SK-N-SH (cell line): ENCODE results near the gene UGP2. TPM values are rescaled to one million over a fixed set of nuclear protein-coding genes. Genes with fewer than 3 reads are reported as not detected.
A peak's percentile ranks its signal among the peaks of the same experiment; 100 is the strongest.

Experiments
- CTCF ChIA-PET: fragments of 300-600, 350-600 bp; formaldehyde crosslinking; extraction: SDS; loops from one replicate; lab custom pipeline; 2021; lab: Yijun Ruan, JAX
- POLR2A ChIA-PET: fragments of 350-600 bp; sonication (Branson Sonifier 250); formaldehyde crosslinking; extraction: SDS; loops from one replicate; lab custom pipeline; 2020; ENCODE audit warnings: antibody characterized with exemption, inconsistent platforms; lab: Yijun Ruan, JAX
- DNase-seq: peaks from one replicate; pipeline ENCODE4 v3.0.0; 2012
- H2AFZ ChIP-seq: fragments of 200-600 bp; sonication (generic); 2 replicates; pipeline ENCODE4 v1.8.1; 2016; ENCODE audit warnings: antibody characterized with exemption, mild to moderate bottlenecking, low read depth
- H3F3A ChIP-seq: fragments of 200-600 bp; sonication (generic); replicated peaks from 2 replicates; pipeline ENCODE3; 2016; ENCODE audit warnings: antibody characterized with exemption, mild to moderate bottlenecking; ENCODE audit not compliant: insufficient read depth
- H3K27ac ChIP-seq, 2 experiments: fragments of 200-500 bp in 1 of 2; fragments of 200-600 bp in 1 of 2; sonication (Bioruptor generic) in 1 of 2; sonication (generic), shearing (Covaris generic) in 1 of 2; 2 replicates each; pipeline versions ENCODE4 v1.5.1 to v1.6.1; 2014 to 2016; ENCODE audit warnings: low read depth in 2 of 2, inconsistent platforms in 1 of 2, low read length in 1 of 2, mild to moderate bottlenecking in 1 of 2, mixed read lengths in 1 of 2
- H3K27me3 ChIP-seq: fragments of 200-600 bp; sonication (generic), shearing (Covaris generic); 2 replicates; pipeline ENCODE4 v1.6.1; 2016; ENCODE audit warnings: mixed run types; ENCODE audit not compliant: insufficient read depth
- H3K36me3 ChIP-seq, 2 experiments: fragments of 200-500 bp in 1 of 2; fragments of 200-600 bp in 1 of 2; sonication (Bioruptor generic) in 1 of 2; sonication (generic) in 1 of 2; replicated peaks in 1 of 2; 2 replicates each; pipeline versions ENCODE3 to v1.5.1; 2014 to 2016; ENCODE audit warnings: low read length in 1 of 2, mild to moderate bottlenecking in 1 of 2; ENCODE audit not compliant: insufficient read depth in 2 of 2, control insufficient read depth in 1 of 2
- H3K4me1 ChIP-seq, 2 experiments: fragments of 200-500 bp in 1 of 2; fragments of 200-600 bp in 1 of 2; sonication (Bioruptor generic) in 1 of 2; sonication (generic), shearing (Covaris generic) in 1 of 2; 2 replicates each; pipeline versions ENCODE4 v1.5.1 to v1.6.1; 2014 to 2016; ENCODE audit warnings: low read depth in 1 of 2, low read length in 1 of 2, mixed run types in 1 of 2; ENCODE audit not compliant: insufficient read depth in 2 of 2, control insufficient read depth in 1 of 2
- H3K4me2 ChIP-seq: fragments of 200-600 bp; sonication (generic), shearing (Covaris generic); 2 replicates; pipeline ENCODE4 v1.6.1; 2017; ENCODE audit warnings: mixed run types
- H3K4me3 ChIP-seq, 2 experiments: fragments of 200-500 bp in 1 of 2; fragments of 200-600 bp in 1 of 2; sonication (Bioruptor generic) in 1 of 2; sonication (generic), shearing (Covaris generic) in 1 of 2; 2 replicates each; pipeline versions ENCODE4 v1.5.1 to v1.8.1; 2014 to 2016; ENCODE audit warnings: low read depth in 2 of 2, inconsistent platforms in 1 of 2, low read length in 1 of 2, mild to moderate bottlenecking in 1 of 2, mixed read lengths in 1 of 2, moderate library complexity in 1 of 2
- H3K79me2 ChIP-seq: fragments of 200-600 bp; sonication (generic); 2 replicates; pipeline ENCODE4 v1.8.1; 2017; ENCODE audit warnings: mild to moderate bottlenecking; ENCODE audit not compliant: insufficient read depth
- H3K9ac ChIP-seq: fragments of 200-600 bp; sonication (generic); 2 replicates; pipeline ENCODE4 v1.6.1; 2017; ENCODE audit warnings: mixed run types
- H3K9me2 ChIP-seq: fragments of 200-600 bp; sonication (generic); 2 replicates; pipeline ENCODE4 v1.6.1; 2017; ENCODE audit warnings: mixed run types
- H3K9me3 ChIP-seq: fragments of 200-600 bp; sonication (generic); 2 replicates; pipeline ENCODE4 v1.6.1; 2017; ENCODE audit warnings: mixed run types, mild to moderate bottlenecking, moderate library complexity
- H4K20me1 ChIP-seq: fragments of 200-600 bp; sonication (generic); 2 replicates; pipeline ENCODE4 v1.6.1; 2017; ENCODE audit warnings: mild to moderate bottlenecking, mixed run types; ENCODE audit not compliant: insufficient read depth
- CTCF ChIP-seq: fragments of 200-600 bp; sonication (generic); IDR thresholded peaks from 2 replicates; pipeline ENCODE4 v1.6.1; 2017; ENCODE audit warnings: antibody characterized with exemption, mild to moderate bottlenecking, moderate library complexity
- ELF1 ChIP-seq: IDR thresholded peaks from 2 replicates; pipeline ENCODE4 v1.4.0; 2012
- FOSL2 ChIP-seq: IDR thresholded peaks from 2 replicates; pipeline ENCODE4 v1.4.0; 2012; ENCODE audit warnings: low read depth, mild to moderate bottlenecking, moderate library complexity, borderline replicate concordance
- FOXM1 ChIP-seq: IDR thresholded peaks from 2 replicates; pipeline ENCODE4 v1.4.0; 2012; ENCODE audit warnings: low read depth, mild to moderate bottlenecking
- IRF3 ChIP-seq: fragments of 150-350 bp; IDR thresholded peaks from 2 replicates; pipeline ENCODE4 v1.6.1; 2016; ENCODE audit warnings: mild to moderate bottlenecking, low read depth, low read length
- MAX ChIP-seq: IDR thresholded peaks from 2 replicates; pipeline ENCODE4 v1.4.0; 2012; ENCODE audit warnings: low read depth
- MEF2A ChIP-seq: IDR thresholded peaks from 2 replicates; pipeline ENCODE4 v1.4.0; 2012; ENCODE audit warnings: low read depth, borderline replicate concordance
- PBX3 ChIP-seq: IDR thresholded peaks from 2 replicates; pipeline ENCODE4; 2012
- RCOR1 ChIP-seq: fragments of 150-350 bp; IDR thresholded peaks from 2 replicates; pipeline ENCODE4 v1.6.1; 2017; ENCODE audit warnings: antibody characterized with exemption, low read length
- RFX5 ChIP-seq: IDR thresholded peaks from 2 replicates; pipeline ENCODE4 v1.6.1; 2012; ENCODE audit warnings: mild to moderate bottlenecking, improper control_type of control experiment, low read length
- RXRA ChIP-seq: IDR thresholded peaks from 2 replicates; pipeline ENCODE4 v1.4.0; 2012; ENCODE audit warnings: low read depth, mild to moderate bottlenecking, borderline replicate concordance
- SIN3A ChIP-seq: IDR thresholded peaks from 2 replicates; pipeline ENCODE4 v1.6.1; 2012; ENCODE audit warnings: low read depth, mild to moderate bottlenecking, low read length, moderate library complexity, borderline replicate concordance
- SMC3 ChIP-seq: IDR thresholded peaks from 2 replicates; pipeline ENCODE4 v1.6.1; 2012; ENCODE audit warnings: low read depth, low read length, improper control_type of control experiment
- USF2 ChIP-seq: fragments of 150-350 bp; IDR thresholded peaks from 2 replicates; pipeline ENCODE4 v1.6.1; 2017; ENCODE audit warnings: antibody characterized with exemption, low read length, low read depth, borderline replicate concordance
- YY1 ChIP-seq: IDR thresholded peaks from 2 replicates; pipeline ENCODE4 v1.4.0; 2012; ENCODE audit warnings: low read depth, mild to moderate bottlenecking
- WGBS: methylation state at CpG from one replicate; pipeline ENCODE4 v1.1.6; 2017; ENCODE audit warnings: low lambda C conversion rate; 5-methylcytosine and 5-hydroxymethylcytosine counted together
- polyA plus RNA-seq, 3 experiments: library from polyadenylated mRNA; depleted of rRNA; stranded (reverse); fragments of >200 nt; gene quantifications; 2 replicates each; pipeline ENCODE4 v1.2.3, GENCODE V29; 2012

The UGP2 gene
- polyA plus RNA-seq, 1 of the 3 experiments (the other 2 are of a cell fraction), result 30.1 TPM

GRCh38 chr2:63842149-63843061 lies 709 bp downstream of the UGP2 start:
- Histone ChIP-seq H3K79me2 (peaks cover 57% of the 10 kb centered on the region), H3K27ac (peak overlapping the region; percentile 92), H3K9me3 (no peaks in the 10 kb centered on the region), H3K4me1 (peaks cover 9 to 28% of the 10 kb centered on the region in 2 experiments), H3K9me2 (no peaks in the 10 kb centered on the region), H3K4me3 (peak overlapping the region; percentile 80 to 96), H3K4me2 (peak overlapping the region; percentile 80), H4K20me1 (peaks cover 18% of the 10 kb centered on the region; the same call in 1 of the 2 replicates), H3K36me3 (no peaks in the 10 kb centered on the region), H3K9ac (peak overlapping the region; percentile 95), H3K27me3 (no peaks in the 10 kb centered on the region), H2AFZ (peak overlapping the region; percentile 77), H3F3A (peaks cover 10% of the 10 kb centered on the region)
- ChIA-PET POLR2A (interaction anchor here (0.7 to 1.9 kb wide), 3 partner anchors 11 to 254 kb away, joined by 3 to 10 read pairs (median 4); partner anchors contain the start of genes MDH1 and WDPCP), CTCF (interaction anchor here (0.8 to 2.4 kb wide), 4 partner anchors 18 to 431 kb away, joined by 3 to 8 read pairs (median 6); no protein-coding TSS in a partner anchor)
- no peak for TF ChIP-seq CTCF
- DNase-seq, result peak; percentile 11
- WGBS, result 7% methylated on average over 24 of the region's 24 CpGs

- Histone ChIP-seq H3K9me2 (no peaks in the 10 kb centered on the region), H3K27me3 (no peaks in the 10 kb centered on the region), H3K4me2 (peak overlapping the region; percentile 80), H4K20me1 (peaks cover 18% of the 10 kb centered on the region; the same call in 1 of the 2 replicates), H3K4me3 (peak overlapping the region; percentile 80 to 96; a peak in 3 of 4 replicates), H3K36me3 (no peaks in the 10 kb centered on the region), H3F3A (peaks cover 10% of the 10 kb centered on the region), H3K9ac (peak overlapping the region; percentile 95; the same call in 1 of the 2 replicates), H3K79me2 (peaks cover 64% of the 10 kb centered on the region), H3K4me1 (peaks cover 9 to 28% of the 10 kb centered on the region in 2 experiments), H3K27ac (peak overlapping the region in 1 of 2 experiments; percentile 92; a peak in 1 of 4 replicates), H2AFZ (no peak overlapping the region), H3K9me3 (no peaks in the 10 kb centered on the region)
- ChIA-PET CTCF (interaction anchor here (1.6 to 2.4 kb wide), 2 partner anchors 18 to 144 kb away, joined by 7 to 8 read pairs; no protein-coding TSS in a partner anchor), POLR2A (interaction anchor here (1.9 kb wide), 1 partner anchor 255 kb away, joined by 10 read pairs; the partner anchor contains the start of genes MDH1 and WDPCP)
- 95% methylated on average over 8 of the region's 8 CpGs for WGBS
- DNase-seq, result no peak
- TF ChIP-seq USF2 (no peak), FOSL2 (no peak), RXRA (no peak), YY1 (no peak), CTCF (no peak), RFX5 (no peak), IRF3 (no peak), FOXM1 (no peak), PBX3 (no peak), MEF2A (no peak), ELF1 (no peak), MAX (no peak), RCOR1 (no peak), SMC3 (no peak), SIN3A (no peak)
Measured at GRCh38 chr2:63843093-63843492, 1.4 kb downstream of the UGP2 start.
